ENCODE measurements around the gene ADD2. TPM values are rescaled to one million over a fixed set of nuclear protein-coding genes. Genes with fewer than 3 reads are reported as not detected.

ADD2 gene
- total RNA-seq, 1 donor from 2014 or later, result 0.15 TPM

GRCh38 chr2:70732766-70733645 lies 35.0 kb downstream of the ADD2 start:
- Mint-ChIP-seq H3K36me3 (ENCODE audit: low read depth) (no peaks in the 10 kb centered on the region), H3K9me3 (ENCODE audit: low read depth) (peaks cover 2% of the 10 kb centered on the region), H3K27ac (ENCODE audit: unreplicated experiment) (no peak overlapping the region), H3K4me1 (ENCODE audit: low read depth) (no peaks in the 10 kb centered on the region), H3K4me3 (ENCODE audit: unreplicated experiment) (no peak overlapping the region), H3K27me3 (ENCODE audit: low read depth) (peaks cover 43% of the 10 kb centered on the region)
- TF ChIP-seq CTCF (IDR thresholded peaks at IDR 0.05), result no peak
- no peak for DNase-seq (ENCODE audit: low spot score)

- Mint-ChIP-seq H3K27me3 (ENCODE audit: low read depth) (peaks cover 38% of the 10 kb centered on the region), H3K4me3 (ENCODE audit: unreplicated experiment) (no peak overlapping the region), H3K9me3 (ENCODE audit: low read depth) (no peaks in the 10 kb centered on the region), H3K4me1 (ENCODE audit: low read depth) (no peaks in the 10 kb centered on the region), H3K27ac (ENCODE audit: unreplicated experiment) (no peak overlapping the region), H3K36me3 (ENCODE audit: low read depth) (no peaks in the 10 kb centered on the region)
- DNase-seq (ENCODE audit: low spot score), result no peak
- no peak for TF ChIP-seq CTCF (IDR thresholded peaks at IDR 0.05)
These were observed 37.3 kb downstream of the ADD2 start for GRCh38 chr2:70730730-70731129.

GRCh38 chr2:70729647-70730046 lies 38.4 kb downstream of the ADD2 start:
- no peak for DNase-seq (ENCODE audit: low spot score)
- Mint-ChIP-seq H3K27me3 (ENCODE audit: low read depth) (peaks cover 31% of the 10 kb centered on the region), H3K4me1 (ENCODE audit: low read depth) (no peaks in the 10 kb centered on the region), H3K9me3 (ENCODE audit: low read depth) (no peaks in the 10 kb centered on the region), H3K4me3 (ENCODE audit: unreplicated experiment) (no peak overlapping the region), H3K27ac (ENCODE audit: unreplicated experiment) (no peak overlapping the region), H3K36me3 (ENCODE audit: low read depth) (peaks cover 1% of the 10 kb centered on the region)
- no peak for TF ChIP-seq CTCF (IDR thresholded peaks at IDR 0.05)

GRCh38 chr2:70728128-70728527 lies 39.9 kb downstream of the ADD2 start:
- H3K9me3 Mint-ChIP-seq (ENCODE audit: low read depth), result no peaks in the 10 kb centered on the region
- TF ChIP-seq CTCF (IDR thresholded peaks at IDR 0.05), result no peak
- H3K4me1 Mint-ChIP-seq (ENCODE audit: low read depth), result no peaks in the 10 kb centered on the region
- peaks cover 1% of the 10 kb centered on the region for H3K36me3 Mint-ChIP-seq (ENCODE audit: low read depth)
- DNase-seq (ENCODE audit: low spot score), result no peak
- H3K27ac Mint-ChIP-seq (ENCODE audit: unreplicated experiment), result no peak overlapping the region
- no peak overlapping the region for H3K4me3 Mint-ChIP-seq (ENCODE audit: unreplicated experiment)
- peaks cover 19% of the 10 kb centered on the region for H3K27me3 Mint-ChIP-seq (ENCODE audit: low read depth)

GRCh38 chr2:70726947-70727725 lies 40.9 kb downstream of the ADD2 start:
- no peak for DNase-seq (ENCODE audit: low spot score)
- Mint-ChIP-seq H3K27me3 (ENCODE audit: low read depth) (peaks cover 10% of the 10 kb centered on the region), H3K36me3 (ENCODE audit: low read depth) (peaks cover 1% of the 10 kb centered on the region), H3K9me3 (ENCODE audit: low read depth) (no peaks in the 10 kb centered on the region), H3K4me1 (ENCODE audit: low read depth) (no peaks in the 10 kb centered on the region), H3K4me3 (ENCODE audit: unreplicated experiment) (no peak overlapping the region), H3K27ac (ENCODE audit: unreplicated experiment) (no peak overlapping the region)
- TF ChIP-seq CTCF (IDR thresholded peaks at IDR 0.05), result no peak

Data from chondrocyte (in vitro differentiated cells).